H9 (cell line): ENCODE results near the gene PCNX2. TPM values are rescaled to one million over a fixed set of nuclear protein-coding genes. Genes with fewer than 3 reads are reported as not detected.

Experiments
- DNase-seq: peaks from one replicate; pipeline ENCODE4 v3.0.0-alpha.2; 2017
- H2AFZ ChIP-seq: one replicate; pipeline ENCODE4 v1.6.1; 2013; ENCODE audit warnings: mild to moderate bottlenecking, low read length, control low read depth, moderate library complexity
- H2AK5ac ChIP-seq: 2 replicates; pipeline ENCODE4 v1.6.1; 2013; ENCODE audit warnings: low read length, control low read depth, mixed read lengths; ENCODE audit not compliant: insufficient read length
- H2BK120ac ChIP-seq: one replicate; pipeline ENCODE4 v1.6.1; 2013; ENCODE audit warnings: low read depth, mild to moderate bottlenecking, low read length, control low read depth, inconsistent platforms; ENCODE audit not compliant: poor library complexity, severe bottlenecking
- H2BK12ac ChIP-seq: 2 replicates; pipeline ENCODE4 v1.6.1; 2013; ENCODE audit warnings: low read length, control low read depth, mixed read lengths, low read depth; ENCODE audit not compliant: insufficient read length
- H2BK15ac ChIP-seq: 2 replicates; pipeline ENCODE4 v1.6.1; 2013; ENCODE audit warnings: low read depth, low read length, control low read depth
- H2BK20ac ChIP-seq: one replicate; pipeline ENCODE4 v1.6.1; 2013; ENCODE audit warnings: low read depth, mild to moderate bottlenecking, low read length, control low read depth, inconsistent platforms; ENCODE audit not compliant: poor library complexity, severe bottlenecking
- H2BK5ac ChIP-seq: 2 replicates; pipeline ENCODE4 v1.6.1; 2013; ENCODE audit warnings: low read length, control low read depth, mixed read lengths; ENCODE audit not compliant: insufficient read length
- H3K14ac ChIP-seq: 2 replicates; pipeline ENCODE4 v1.6.1; 2013; ENCODE audit warnings: low read length, control low read depth; ENCODE audit not compliant: insufficient read depth
- H3K18ac ChIP-seq: 2 replicates; pipeline ENCODE4 v1.6.1; 2013; ENCODE audit warnings: low read depth, mild to moderate bottlenecking, mixed read lengths, low read length, control low read depth; ENCODE audit not compliant: insufficient read length
- H3K23ac ChIP-seq: 2 replicates; pipeline ENCODE4 v1.6.1; 2013; ENCODE audit warnings: low read length, control low read depth, mixed read lengths, low read depth; ENCODE audit not compliant: insufficient read length
- H3K23me2 ChIP-seq: 2 replicates; pipeline ENCODE4 v1.6.1; 2013; ENCODE audit warnings: low read depth, mild to moderate bottlenecking, mixed read lengths, low read length, control low read depth; ENCODE audit not compliant: insufficient read length, poor library complexity, severe bottlenecking
- H3K27ac ChIP-seq: 2 replicates; pipeline ENCODE4 v1.5.1; 2013; ENCODE audit warnings: low read length, control low read depth, mixed read lengths, low read depth; ENCODE audit not compliant: insufficient read length
- H3K27me3 ChIP-seq: 2 replicates; pipeline ENCODE4 v1.6.1; 2013; ENCODE audit warnings: low read length, control low read depth, inconsistent platforms; ENCODE audit not compliant: insufficient read depth
- H3K4ac ChIP-seq: 2 replicates; pipeline ENCODE4 v1.6.1; 2013; ENCODE audit warnings: low read depth, mild to moderate bottlenecking, control low read depth, inconsistent platforms, low read length, moderate library complexity
- H3K4me1 ChIP-seq: 2 replicates; pipeline ENCODE4 v1.6.1; 2013; ENCODE audit warnings: low read length, control low read depth, inconsistent platforms; ENCODE audit not compliant: insufficient read depth
- H3K4me2 ChIP-seq: 2 replicates; pipeline ENCODE4 v1.6.1; 2013; ENCODE audit warnings: low read length, control low read depth, mixed read lengths; ENCODE audit not compliant: insufficient read length, insufficient read depth
- H3K56ac ChIP-seq: 2 replicates; pipeline ENCODE4 v1.6.1; 2013; ENCODE audit warnings: low read depth, mild to moderate bottlenecking, mixed read lengths, low read length, control low read depth; ENCODE audit not compliant: insufficient read length
- H3K79me1 ChIP-seq: 2 replicates; pipeline ENCODE4 v1.6.1; 2013; ENCODE audit warnings: low read depth, mild to moderate bottlenecking, moderate library complexity, low read length, control low read depth, inconsistent platforms; ENCODE audit not compliant: insufficient read depth, poor library complexity, severe bottlenecking
- H3K79me2 ChIP-seq: 2 replicates; pipeline ENCODE4 v1.6.1; 2013; ENCODE audit warnings: low read length, control low read depth, inconsistent platforms; ENCODE audit not compliant: insufficient read depth
- H3K9ac ChIP-seq: 2 replicates; pipeline ENCODE4 v1.6.1; 2013; ENCODE audit warnings: low read length, control low read depth, mixed read lengths; ENCODE audit not compliant: insufficient read length; ENCODE audit errors: extremely low read depth
- H3K9me3 ChIP-seq: one replicate; pipeline ENCODE4 v1.6.1; 2013; ENCODE audit warnings: low read depth, low read length, inconsistent platforms; ENCODE audit not compliant: control insufficient read depth
- H3T11ph ChIP-seq: one replicate; pipeline ENCODE4 v1.6.1; 2013; ENCODE audit warnings: mild to moderate bottlenecking, low read length, control low read depth, inconsistent platforms
- H4K20me1 ChIP-seq: one replicate; pipeline ENCODE4 v1.6.1; 2013; ENCODE audit not compliant: control insufficient read depth, insufficient read length, insufficient read depth
- H4K5ac ChIP-seq: 2 replicates; pipeline ENCODE4 v1.6.1; 2013; ENCODE audit warnings: low read depth, mild to moderate bottlenecking, mixed read lengths, low read length, control low read depth; ENCODE audit not compliant: insufficient read length
- H4K8ac ChIP-seq: replicated peaks from 2 replicates; pipeline ENCODE4 v1.6.1; 2013; ENCODE audit warnings: low read length, control low read depth, mixed read lengths, low read depth; ENCODE audit not compliant: insufficient read length
- H4K91ac ChIP-seq: 2 replicates; pipeline ENCODE4 v1.6.1; 2013; ENCODE audit warnings: low read depth, mild to moderate bottlenecking, moderate library complexity, mixed read lengths, low read length, control low read depth; ENCODE audit not compliant: insufficient read length
- H3K27ac Mint-ChIP-seq, 3 experiments: 2 replicates in 2 of 3; 3 replicates in 1 of 3; pipeline ENCODE4 v1.8.0; 2020 to 2021; ENCODE audit warnings: mixed read lengths in 3 of 3, mild to moderate bottlenecking in 1 of 3, moderate library complexity in 1 of 3
- H3K27me3 Mint-ChIP-seq: 2 replicates; pipeline ENCODE4 v1.8.0; 2021; ENCODE audit warnings: low read depth, mild to moderate bottlenecking, moderate library complexity, mixed read lengths
- H3K36me3 Mint-ChIP-seq, 3 experiments: 2 replicates in 2 of 3; 3 replicates in 1 of 3; pipeline ENCODE4 v1.8.0; 2020 to 2021; ENCODE audit warnings: low read depth in 3 of 3, mixed read lengths in 3 of 3; ENCODE audit not compliant: insufficient read depth in 1 of 3
- H3K4me1 Mint-ChIP-seq, 2 experiments: 2 replicates each; pipeline ENCODE4 v1.8.0; 2020; ENCODE audit warnings: mixed read lengths in 2 of 2
- H3K4me3 Mint-ChIP-seq, 2 experiments: 2 replicates in 1 of 2; 3 replicates in 1 of 2; pipeline ENCODE4 v1.8.0; 2020 to 2021; ENCODE audit warnings: mild to moderate bottlenecking in 2 of 2, mixed read lengths in 2 of 2, moderate library complexity in 1 of 2
- H3K9me3 Mint-ChIP-seq, 2 experiments: 2 replicates in 1 of 2; 3 replicates in 1 of 2; pipeline ENCODE4 v1.8.0; 2020; ENCODE audit warnings: mild to moderate bottlenecking in 2 of 2, mixed read lengths in 2 of 2, moderate library complexity in 1 of 2
- CTCF ChIP-seq: fragments of 200-600 bp; sonication (generic); conservative IDR thresholded peaks from 3 replicates; pipeline ENCODE4 v1.8.0; 2021; ENCODE audit warnings: antibody characterized with exemption, mild to moderate bottlenecking
- WGBS: extraction: QIAGEN DNeasy Blood & Tissue Kit; methylation state at CpG from one replicate; pipeline ENCODE4 v1.1.7; 2013; ENCODE audit warnings: missing lambda C conversion rate, low lambda C conversion rate, mixed read lengths; ENCODE audit not compliant: insufficient read length; ENCODE audit errors: extremely low coverage; 5-methylcytosine and 5-hydroxymethylcytosine counted together
- total RNA-seq: library from RNA; stranded (reverse); gene quantifications from 2 replicates; pipeline ENCODE4 v1.2.1, GENCODE V29; 2021

Gene PCNX2
- total RNA-seq, 1 experiment from 2014 or later = 45.1 TPM

- no peaks in the 10 kb centered on the region for H3K27me3 ChIP-seq
- no peak overlapping the region for H4K91ac ChIP-seq
- TF ChIP-seq CTCF = no peak
- H3K18ac ChIP-seq = no peak overlapping the region
- no peak overlapping the region for H3K23ac ChIP-seq
- DNase-seq = no peak
- H3K79me2 ChIP-seq = no peaks in the 10 kb centered on the region
- H3K14ac ChIP-seq = no peak overlapping the region
- H3K9me3 ChIP-seq = no peaks in the 10 kb centered on the region
- H2BK120ac ChIP-seq = no peak overlapping the region
- no CpG with 5 or more reads among the region's 3 CpGs for WGBS
- H4K8ac ChIP-seq = no peak overlapping the region
- Mint-ChIP-seq H3K36me3 (peaks cover 3 to 13% (median 5%) of the 10 kb centered on the region in 3 experiments; a peak in 6 of 7 replicates), H3K27ac (no peak overlapping the region), H3K9me3 (peaks cover 2 to 3% of the 10 kb centered on the region in 2 experiments; a peak in 4 of 5 replicates), H3K4me1 (peaks cover 6 to 14% of the 10 kb centered on the region in 2 experiments), H3K27me3 (no peaks in the 10 kb centered on the region), H3K4me3 (no peak overlapping the region)
- H3K27ac ChIP-seq = no peak overlapping the region
- no peak overlapping the region for H3K4ac ChIP-seq
- H4K20me1 ChIP-seq = no peaks in the 10 kb centered on the region
- H3K4me1 ChIP-seq = no peaks in the 10 kb centered on the region
- H4K5ac ChIP-seq = no peak overlapping the region
- H2BK15ac ChIP-seq = no peak overlapping the region
- no peak overlapping the region for H3K4me2 ChIP-seq
- no peak overlapping the region for H3K9ac ChIP-seq
- no peaks in the 10 kb centered on the region for H3K79me1 ChIP-seq
- no peak overlapping the region for H2AFZ ChIP-seq
- no peak overlapping the region for H3K56ac ChIP-seq
- no peak overlapping the region for H2BK5ac ChIP-seq
- no peak overlapping the region for H2BK12ac ChIP-seq
- H2BK20ac ChIP-seq = no peak overlapping the region
- H2AK5ac ChIP-seq = no peak overlapping the region
- H3T11ph ChIP-seq = no peak overlapping the region
- H3K23me2 ChIP-seq = no peaks in the 10 kb centered on the region
Measured at GRCh38 chr1:233080286-233080685, 215.2 kb downstream of the PCNX2 start.
